Stimulated activated naive B cell treated with anti-CD40 and anti-IgM and Interleukin-4, amounts not matched to agents 10 μg/mL and 1 μg/mL and 100 μg/mL, for 72 hours (primary cell): ENCODE measurements around the gene MAST2.

Experiments used
- ATAC-seq, 2 donors: fragments of 150-1000 bp; cut with Tn5 transposase; replicated peaks; 2 replicates each; pipeline ENCODE4 v1.10.0; 2021; ENCODE audit warnings: moderate library complexity in 1 of 2
- DNase-seq: peaks from one replicate; pipeline ENCODE4 v3.0.0; 2021
- H3K27ac Mint-ChIP-seq: one replicate; pipeline ENCODE4 v1.8.0; 2022; ENCODE audit warnings: mild to moderate bottlenecking, mixed read lengths
- H3K27me3 Mint-ChIP-seq, 2 donors: one replicate each; pipeline ENCODE4 v1.8.0; 2022; ENCODE audit warnings: mixed read lengths in 2 of 2
- H3K36me3 Mint-ChIP-seq, 2 donors: one replicate each; pipeline ENCODE4 v1.8.0; 2022; ENCODE audit warnings: mixed read lengths in 2 of 2, mild to moderate bottlenecking in 1 of 2
- H3K4me1 Mint-ChIP-seq, 2 donors: one replicate each; pipeline ENCODE4 v1.8.0; 2022; ENCODE audit warnings: mixed read lengths in 2 of 2, mild to moderate bottlenecking in 1 of 2
- H3K4me3 Mint-ChIP-seq, 2 donors: one replicate each; pipeline ENCODE4 v1.8.0; 2022; ENCODE audit warnings: mild to moderate bottlenecking in 2 of 2, mixed read lengths in 2 of 2, moderate library complexity in 1 of 2
- H3K9me3 Mint-ChIP-seq, 2 donors: one replicate each; pipeline ENCODE4 v1.8.0; 2022; ENCODE audit warnings: mixed read lengths in 2 of 2, mild to moderate bottlenecking in 1 of 2

The MAST2 gene

GRCh38 chr1:46072975-46073374 lies 269.6 kb downstream of the MAST2 start:
- H3K4me3 Mint-ChIP-seq, result no peak overlapping the region
- no peaks in the 10 kb centered on the region for H3K27me3 Mint-ChIP-seq
- ATAC-seq, result peak; percentile 31 to 52
- H3K27ac Mint-ChIP-seq, result no peak overlapping the region
- H3K9me3 Mint-ChIP-seq, result no peaks in the 10 kb centered on the region
- no peak for DNase-seq
- no peaks in the 10 kb centered on the region for H3K36me3 Mint-ChIP-seq
- peaks cover 0 to 2% of the 10 kb centered on the region in 2 donors for H3K4me1 Mint-ChIP-seq

- no peak for ATAC-seq
- no peak overlapping the region for H3K27ac Mint-ChIP-seq
- no peak for DNase-seq
- H3K9me3 Mint-ChIP-seq, result no peaks in the 10 kb centered on the region
- no peaks in the 10 kb centered on the region for H3K36me3 Mint-ChIP-seq
- H3K4me3 Mint-ChIP-seq, result no peak overlapping the region
- H3K4me1 Mint-ChIP-seq, result no peaks in the 10 kb centered on the region
- peaks cover 0 to 5% of the 10 kb centered on the region in 2 donors for H3K27me3 Mint-ChIP-seq
Measured at GRCh38 chr1:46076343-46076742, 272.9 kb downstream of the MAST2 start.

GRCh38 chr1:46077644-46078043 lies 274.2 kb downstream of the MAST2 start:
- no peaks in the 10 kb centered on the region for H3K4me1 Mint-ChIP-seq
- no peaks in the 10 kb centered on the region for H3K36me3 Mint-ChIP-seq
- no peak overlapping the region for H3K4me3 Mint-ChIP-seq

GRCh38 chr1:46080257-46080656 lies 276.8 kb downstream of the MAST2 start:
- Mint-ChIP-seq H3K9me3 (no peaks in the 10 kb centered on the region), H3K4me3 (no peak overlapping the region), H3K4me1 (no peaks in the 10 kb centered on the region), H3K27me3 (peaks cover 0 to 5% of the 10 kb centered on the region in 2 donors), H3K36me3 (no peaks in the 10 kb centered on the region), H3K27ac (no peak overlapping the region)
- ATAC-seq (no peak), DNase-seq (no peak)

More at GRCh38 chr1:46077644-46078043, 274.2 kb downstream of the MAST2 start:
- ATAC-seq (no peak), DNase-seq (no peak)
- Mint-ChIP-seq H3K27me3 (peaks cover 0 to 5% of the 10 kb centered on the region in 2 donors), H3K9me3 (no peaks in the 10 kb centered on the region), H3K27ac (no peak overlapping the region)

GRCh38 chr1:46081206-46081605 lies 277.8 kb downstream of the MAST2 start:
- H3K27me3 Mint-ChIP-seq, result peaks cover 0 to 5% of the 10 kb centered on the region in 2 donors
- H3K4me1 Mint-ChIP-seq, result no peaks in the 10 kb centered on the region
- DNase-seq, result no peak
- no peaks in the 10 kb centered on the region for H3K36me3 Mint-ChIP-seq
- H3K9me3 Mint-ChIP-seq, result no peaks in the 10 kb centered on the region
- H3K27ac Mint-ChIP-seq, result no peak overlapping the region
- no peak overlapping the region for H3K4me3 Mint-ChIP-seq
- ATAC-seq, result no peak

GRCh38 chr1:46081619-46082018 lies 278.2 kb downstream of the MAST2 start:
- Mint-ChIP-seq H3K27ac (no peak overlapping the region), H3K27me3 (peaks cover 0 to 5% of the 10 kb centered on the region in 2 donors), H3K4me3 (no peak overlapping the region), H3K9me3 (no peaks in the 10 kb centered on the region), H3K36me3 (no peaks in the 10 kb centered on the region), H3K4me1 (no peaks in the 10 kb centered on the region)
- no peak for ATAC-seq
- no peak for DNase-seq

- no peak overlapping the region for H3K27ac Mint-ChIP-seq
- H3K27me3 Mint-ChIP-seq, result peaks cover 0 to 5% of the 10 kb centered on the region in 2 donors
- no peaks in the 10 kb centered on the region for H3K9me3 Mint-ChIP-seq
- H3K36me3 Mint-ChIP-seq, result no peaks in the 10 kb centered on the region
- DNase-seq (no peak), ATAC-seq (no peak)
- no peaks in the 10 kb centered on the region for H3K4me1 Mint-ChIP-seq
- H3K4me3 Mint-ChIP-seq, result no peak overlapping the region
Measured at GRCh38 chr1:46083579-46083978, 280.2 kb downstream of the MAST2 start.

- H3K9me3 Mint-ChIP-seq, result no peaks in the 10 kb centered on the region
- H3K27ac Mint-ChIP-seq, result no peak overlapping the region
- H3K4me1 Mint-ChIP-seq, result no peaks in the 10 kb centered on the region
- no peak for ATAC-seq
- peaks cover 0 to 1% of the 10 kb centered on the region in 2 donors for H3K36me3 Mint-ChIP-seq
- no peak for DNase-seq
- H3K27me3 Mint-ChIP-seq, result no peaks in the 10 kb centered on the region
- H3K4me3 Mint-ChIP-seq, result no peak overlapping the region
Measured at GRCh38 chr1:46084553-46085451, 281.4 kb downstream of the MAST2 start.
